Measurements from ENCODE around the gene BCAS3. TPM values are rescaled to one million over a fixed set of nuclear protein-coding genes. Genes with fewer than 3 reads are reported as not detected.

Gene BCAS3
- total RNA-seq, 1 donor from 2014 or later: 14.5 TPM

DNA sequence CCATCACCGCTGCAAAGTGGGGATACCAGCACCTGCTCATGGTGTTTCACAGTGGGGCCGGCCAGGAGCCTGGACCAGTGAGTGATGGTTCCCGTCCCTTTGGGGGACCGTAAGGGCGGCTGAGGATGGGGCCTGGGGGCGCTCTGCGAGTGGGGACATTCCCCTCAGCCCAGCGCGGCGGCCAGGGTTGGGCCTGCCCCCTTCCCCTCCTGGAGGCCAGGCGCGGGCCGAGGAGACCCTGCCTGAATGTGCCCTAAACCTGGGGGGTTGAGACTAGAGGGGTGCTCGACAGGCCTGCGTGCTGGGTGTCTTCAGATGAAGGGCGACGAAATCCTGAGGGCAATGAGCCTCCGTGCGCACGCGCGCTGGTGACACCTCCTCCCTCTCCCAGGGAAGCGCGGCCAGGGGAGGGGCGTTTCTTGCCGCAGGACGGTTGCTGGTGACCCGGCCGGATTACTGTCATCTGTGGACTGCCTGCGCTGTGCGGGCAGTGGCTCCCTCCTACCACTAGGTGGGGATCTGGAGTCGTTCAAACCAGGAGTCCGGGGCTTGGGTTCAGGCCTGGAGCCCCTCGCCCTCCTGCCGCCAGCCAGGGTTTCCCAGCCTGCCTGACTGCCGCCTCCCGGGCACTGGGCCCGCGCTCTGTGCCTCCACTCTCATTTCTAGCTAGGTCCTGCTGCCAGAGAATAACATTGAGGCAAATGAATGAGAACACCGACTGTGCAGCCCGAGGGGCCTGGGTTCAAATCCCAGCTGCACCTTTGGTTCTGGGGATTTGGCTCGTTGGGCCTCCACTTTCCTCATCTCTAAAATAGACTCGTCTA lies 739.1 kb downstream of the BCAS3 start:
- Histone ChIP-seq H3K9ac (ENCODE audit: low read length) (peak overlapping the region; percentile 22), H3K36me3 (ENCODE audit: insufficient read depth, low read length) (no peaks in the 10 kb centered on the region), H3K4me3 (ENCODE audit: insufficient read depth, low read depth, low read length) (peak overlapping the region; percentile 43), H3K4me2 (ENCODE audit: low read length) (peak overlapping the region; percentile 79), H3K27me3 (ENCODE audit: insufficient read depth, low read length) (peaks cover 10% of the 10 kb centered on the region), H2AFZ (ENCODE audit: low read depth, low read length) (peak overlapping the region; percentile 82), H3K4me1 (ENCODE audit: insufficient read depth, low read length) (peaks cover 12% of the 10 kb centered on the region), H3K9me3 (ENCODE audit: insufficient read depth, low read depth, low read length) (no peaks in the 10 kb centered on the region), H4K20me1 (ENCODE audit: insufficient read depth, low read length) (no peaks in the 10 kb centered on the region), H3K79me2 (ENCODE audit: insufficient read depth, low read length) (no peaks in the 10 kb centered on the region), H3K27ac (ENCODE audit: low read depth, low read length) (no peak overlapping the region)
- peaks cover 34% of the 10 kb centered on the region for H3K27me3 Mint-ChIP-seq (ENCODE audit: low read depth, unreplicated experiment)
- H3K36me3 Mint-ChIP-seq (ENCODE audit: low read depth, unreplicated experiment): peaks cover 1% of the 10 kb centered on the region
- H3K27ac Mint-ChIP-seq (ENCODE audit: unreplicated experiment): peak overlapping the region; percentile 18
- peak; percentile 41 for FAIRE-seq
- DNase-seq (ENCODE audit: low read depth): peak; percentile 62
- no peak overlapping the region for H3K4me3 Mint-ChIP-seq (ENCODE audit: unreplicated experiment)
- TF ChIP-seq EZH2 (IDR thresholded peaks at IDR 0.05; ENCODE audit: insufficient read depth, low read length) (no peak), CTCF (IDR thresholded peaks at IDR 0.05; ENCODE audit: insufficient read depth, low read depth, low read length) (peak; percentile 69)
- peaks cover 10% of the 10 kb centered on the region for H3K4me1 Mint-ChIP-seq (ENCODE audit: low read depth, unreplicated experiment)
- no peaks in the 10 kb centered on the region for H3K9me3 Mint-ChIP-seq (ENCODE audit: unreplicated experiment)

- H3K36me3 ChIP-seq (ENCODE audit: insufficient read depth, low read length): no peaks in the 10 kb centered on the region
- H3K36me3 Mint-ChIP-seq (ENCODE audit: low read depth, unreplicated experiment): peaks cover 1% of the 10 kb centered on the region
- peaks cover 3% of the 10 kb centered on the region for H3K9me3 Mint-ChIP-seq (ENCODE audit: unreplicated experiment)
- H3K9me3 ChIP-seq (ENCODE audit: insufficient read depth, low read depth, low read length): no peaks in the 10 kb centered on the region
- no peaks in the 10 kb centered on the region for H3K79me2 ChIP-seq (ENCODE audit: insufficient read depth, low read length)
- DNase-seq (ENCODE audit: low read depth) (no peak), FAIRE-seq (no peak)
- no peak overlapping the region for H3K4me3 ChIP-seq (ENCODE audit: insufficient read depth, low read depth, low read length)
- peaks cover 10% of the 10 kb centered on the region for H3K27me3 ChIP-seq (ENCODE audit: insufficient read depth, low read length)
- H3K9ac ChIP-seq (ENCODE audit: low read length): no peak overlapping the region
- TF ChIP-seq CTCF (IDR thresholded peaks at IDR 0.05; ENCODE audit: insufficient read depth, low read depth, low read length) (no peak), EZH2 (IDR thresholded peaks at IDR 0.05; ENCODE audit: insufficient read depth, low read length) (no peak)
- peaks cover 38% of the 10 kb centered on the region for H3K27me3 Mint-ChIP-seq (ENCODE audit: low read depth, unreplicated experiment)
- no peaks in the 10 kb centered on the region for H4K20me1 ChIP-seq (ENCODE audit: insufficient read depth, low read length)
- peaks cover 9% of the 10 kb centered on the region for H3K4me1 ChIP-seq (ENCODE audit: insufficient read depth, low read length)
- H3K4me3 Mint-ChIP-seq (ENCODE audit: unreplicated experiment): no peak overlapping the region
- peaks cover 12% of the 10 kb centered on the region for H3K4me1 Mint-ChIP-seq (ENCODE audit: low read depth, unreplicated experiment)
- no peak overlapping the region for H2AFZ ChIP-seq (ENCODE audit: low read depth, low read length)
- no peak overlapping the region for H3K27ac Mint-ChIP-seq (ENCODE audit: unreplicated experiment)
- no peak overlapping the region for H3K4me2 ChIP-seq (ENCODE audit: low read length)
- H3K27ac ChIP-seq (ENCODE audit: low read depth, low read length): no peak overlapping the region
These were observed 740.8 kb downstream of the BCAS3 start for GRCh38 chr17:61418449-61418848.

DNA sequence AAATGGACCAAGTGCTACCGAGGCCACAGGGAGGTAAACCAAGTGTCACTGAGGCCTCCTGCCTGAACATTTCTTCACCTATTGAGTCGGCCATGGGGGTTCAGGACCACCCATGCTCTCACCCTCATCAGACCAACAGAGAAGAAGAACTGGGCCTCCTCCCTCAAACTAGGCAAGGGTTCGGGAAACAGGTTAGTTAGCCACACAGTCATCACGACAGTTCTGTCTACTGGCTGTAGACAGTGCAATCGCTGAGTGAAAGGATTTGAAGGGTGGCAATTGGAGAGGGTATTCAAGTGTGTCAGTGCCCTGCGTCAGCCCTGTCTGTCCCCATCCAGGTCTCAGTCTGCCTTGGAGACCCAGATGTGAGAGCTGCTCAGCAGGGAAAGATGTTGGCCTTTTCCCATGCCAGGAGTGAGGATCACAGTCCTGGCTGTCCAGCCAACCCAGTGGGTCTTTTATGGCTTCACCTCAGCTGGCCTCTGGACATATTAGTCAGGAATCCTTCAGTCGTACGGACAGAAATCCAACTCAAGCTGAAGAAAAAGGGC lies 741.9 kb downstream of the BCAS3 start:
- Mint-ChIP-seq H3K9me3 (ENCODE audit: unreplicated experiment) (peaks cover 3% of the 10 kb centered on the region), H3K27me3 (ENCODE audit: low read depth, unreplicated experiment) (peaks cover 33% of the 10 kb centered on the region), H3K4me3 (ENCODE audit: unreplicated experiment) (no peak overlapping the region), H3K27ac (ENCODE audit: unreplicated experiment) (no peak overlapping the region), H3K4me1 (ENCODE audit: low read depth, unreplicated experiment) (peaks cover 12% of the 10 kb centered on the region), H3K36me3 (ENCODE audit: low read depth, unreplicated experiment) (peaks cover 1% of the 10 kb centered on the region)
- Histone ChIP-seq H4K20me1 (ENCODE audit: insufficient read depth, low read length) (no peaks in the 10 kb centered on the region), H3K27ac (ENCODE audit: low read depth, low read length) (no peak overlapping the region), H3K4me1 (ENCODE audit: insufficient read depth, low read length) (peaks cover 9% of the 10 kb centered on the region), H2AFZ (ENCODE audit: low read depth, low read length) (no peak overlapping the region), H3K36me3 (ENCODE audit: insufficient read depth, low read length) (no peaks in the 10 kb centered on the region), H3K9ac (ENCODE audit: low read length) (no peak overlapping the region), H3K9me3 (ENCODE audit: insufficient read depth, low read depth, low read length) (no peaks in the 10 kb centered on the region), H3K4me3 (ENCODE audit: insufficient read depth, low read depth, low read length) (no peak overlapping the region), H3K79me2 (ENCODE audit: insufficient read depth, low read length) (no peaks in the 10 kb centered on the region), H3K4me2 (ENCODE audit: low read length) (no peak overlapping the region), H3K27me3 (ENCODE audit: insufficient read depth, low read length) (peaks cover 10% of the 10 kb centered on the region)
- DNase-seq (ENCODE audit: low read depth) (no peak), FAIRE-seq (no peak)
- no peak for TF ChIP-seq EZH2 (IDR thresholded peaks at IDR 0.05; ENCODE audit: insufficient read depth, low read length)
- TF ChIP-seq CTCF (IDR thresholded peaks at IDR 0.05; ENCODE audit: insufficient read depth, low read depth, low read length): no peak
